ENCODE measurements around the gene FEM1B.

The FEM1B gene

DNA sequence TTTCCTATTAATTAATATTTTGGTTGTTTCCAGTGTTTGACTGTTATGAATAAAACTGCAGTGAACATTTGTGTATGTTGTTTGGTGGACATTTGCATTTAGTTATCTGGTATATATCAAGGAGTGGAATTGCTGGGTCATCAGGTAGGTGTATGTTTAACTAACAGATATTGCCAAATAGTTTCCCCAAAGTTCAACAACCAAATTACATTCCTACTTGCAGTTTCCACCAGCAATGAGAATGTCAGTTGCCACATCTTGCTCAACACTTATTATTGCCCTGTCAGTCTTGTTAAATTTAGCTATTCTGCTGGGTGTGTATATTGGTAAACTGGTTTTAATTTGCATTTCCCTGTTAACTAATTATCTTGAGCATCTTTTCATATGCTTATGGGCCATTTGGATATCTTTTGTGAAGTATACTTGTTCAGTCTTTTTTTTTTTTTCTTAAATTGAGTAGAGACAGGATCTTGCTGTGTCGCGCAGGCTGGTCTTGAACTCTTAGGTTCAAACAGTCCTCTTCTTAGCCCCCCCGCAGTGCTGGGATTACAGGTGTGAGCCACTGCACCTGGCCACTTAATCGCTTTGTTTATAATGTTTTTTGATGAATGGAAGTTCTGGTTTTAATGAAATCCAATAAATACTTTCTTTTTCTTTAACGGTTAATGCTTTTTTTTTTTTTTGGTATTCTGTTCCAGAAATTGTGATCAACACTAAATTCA, 7.9 kb downstream of the FEM1B start:
- DNase-seq, result no peak

DNA sequence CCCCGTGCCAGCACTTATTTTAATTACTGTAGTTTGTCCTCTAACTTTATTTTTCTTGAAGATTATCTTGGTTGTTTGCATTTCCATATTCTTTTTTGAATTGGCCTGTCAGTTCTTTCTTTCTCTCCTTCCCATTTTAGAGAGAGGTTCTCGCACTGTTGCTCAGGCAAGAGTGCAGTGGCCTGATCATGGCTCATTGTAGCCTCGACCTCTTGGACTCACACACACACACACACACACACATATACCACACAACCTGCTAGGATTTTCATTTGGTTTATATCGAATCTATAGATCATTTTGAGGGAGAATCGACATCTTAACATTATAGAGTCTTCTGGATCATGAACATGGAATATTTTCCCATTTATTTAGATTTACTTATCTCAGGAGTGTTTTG, 8.7 kb downstream of the FEM1B start:
- DNase-seq, result no peak

DNA sequence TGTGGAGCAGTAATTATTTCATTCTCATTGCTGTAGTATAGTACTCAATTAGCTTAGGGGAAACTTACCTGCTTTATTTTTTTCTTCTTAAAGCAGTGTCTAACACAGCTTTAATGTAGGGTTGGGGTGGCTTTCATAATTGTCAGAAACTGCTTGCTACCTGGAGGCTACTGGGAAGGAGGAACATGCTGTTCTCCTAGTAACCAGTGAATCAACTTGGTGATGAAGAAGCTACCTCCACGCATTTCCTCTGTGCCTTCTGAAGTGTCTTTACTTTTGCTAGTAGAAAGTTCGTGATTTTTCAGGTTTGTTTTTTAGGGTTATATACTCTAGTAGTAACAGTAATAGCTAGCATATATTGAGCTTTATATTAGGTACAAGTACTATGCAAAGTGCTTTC, 11.5 kb downstream of the FEM1B start:
- DNase-seq, result no peak

DNA sequence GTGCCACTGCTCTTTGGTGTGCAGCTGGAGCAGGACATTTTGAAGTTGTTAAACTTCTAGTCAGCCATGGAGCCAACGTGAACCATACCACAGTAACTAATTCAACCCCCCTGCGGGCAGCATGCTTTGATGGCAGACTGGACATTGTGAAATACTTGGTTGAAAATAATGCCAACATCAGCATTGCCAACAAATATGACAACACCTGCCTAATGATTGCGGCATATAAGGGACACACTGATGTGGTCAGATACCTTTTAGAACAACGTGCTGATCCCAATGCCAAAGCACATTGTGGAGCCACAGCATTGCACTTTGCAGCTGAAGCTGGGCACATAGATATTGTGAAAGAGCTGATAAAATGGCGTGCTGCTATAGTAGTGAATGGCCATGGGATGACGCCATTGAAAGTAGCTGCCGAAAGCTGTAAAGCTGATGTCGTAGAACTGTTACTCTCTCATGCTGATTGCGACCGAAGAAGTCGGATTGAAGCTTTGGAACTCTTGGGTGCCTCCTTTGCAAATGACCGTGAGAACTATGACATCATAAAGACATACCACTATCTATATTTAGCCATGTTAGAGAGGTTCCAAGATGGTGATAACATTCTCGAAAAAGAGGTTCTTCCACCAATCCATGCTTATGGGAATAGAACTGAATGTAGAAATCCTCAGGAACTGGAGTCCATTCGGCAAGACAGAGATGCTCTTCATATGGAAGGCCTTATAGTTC, 12.2 kb downstream of the FEM1B start:
- no peak for DNase-seq

DNA sequence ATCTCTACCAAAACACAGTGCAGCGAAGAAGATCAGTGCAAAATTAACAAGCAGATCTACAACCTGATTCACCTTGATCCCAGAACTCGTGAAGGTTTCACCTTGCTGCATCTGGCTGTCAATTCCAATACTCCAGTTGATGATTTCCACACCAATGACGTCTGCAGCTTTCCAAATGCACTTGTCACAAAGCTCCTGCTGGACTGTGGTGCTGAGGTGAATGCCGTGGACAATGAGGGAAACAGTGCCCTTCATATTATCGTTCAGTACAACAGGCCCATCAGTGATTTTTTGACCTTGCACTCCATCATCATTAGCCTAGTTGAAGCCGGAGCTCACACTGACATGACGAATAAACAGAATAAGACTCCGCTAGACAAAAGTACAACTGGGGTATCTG, 13.2 kb downstream of the FEM1B start:
- DNase-seq, result no peak

DNA sequence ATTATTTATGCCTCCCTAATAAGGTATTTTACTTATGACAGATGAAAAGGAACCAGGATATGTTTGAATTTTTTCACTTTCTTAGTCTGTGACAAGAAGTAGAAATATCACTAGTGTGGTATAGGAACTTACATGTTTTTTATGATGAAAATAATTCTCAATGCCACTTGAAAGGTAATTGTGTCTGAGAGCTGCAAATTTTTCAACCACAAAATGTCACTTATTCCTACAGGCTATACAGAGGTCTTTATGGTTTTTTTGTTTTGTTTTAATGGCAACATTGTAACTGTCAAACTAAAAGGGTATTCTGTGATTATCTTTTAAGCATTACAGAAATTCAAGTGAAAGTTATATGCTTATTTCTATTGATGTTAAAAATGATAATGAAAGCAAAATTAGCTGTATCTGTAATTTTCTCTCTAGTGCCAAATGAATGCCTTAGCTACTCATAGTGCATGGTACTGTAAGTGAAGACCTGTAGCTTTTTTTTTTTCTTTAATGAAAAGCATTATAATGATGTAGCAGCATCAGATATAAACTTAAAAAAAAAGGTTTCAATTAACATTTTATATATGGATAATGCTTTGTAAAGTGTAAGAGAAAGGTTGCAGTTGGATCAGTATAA, 14.7 kb downstream of the FEM1B start:
- DNase-seq, result no peak

DNA sequence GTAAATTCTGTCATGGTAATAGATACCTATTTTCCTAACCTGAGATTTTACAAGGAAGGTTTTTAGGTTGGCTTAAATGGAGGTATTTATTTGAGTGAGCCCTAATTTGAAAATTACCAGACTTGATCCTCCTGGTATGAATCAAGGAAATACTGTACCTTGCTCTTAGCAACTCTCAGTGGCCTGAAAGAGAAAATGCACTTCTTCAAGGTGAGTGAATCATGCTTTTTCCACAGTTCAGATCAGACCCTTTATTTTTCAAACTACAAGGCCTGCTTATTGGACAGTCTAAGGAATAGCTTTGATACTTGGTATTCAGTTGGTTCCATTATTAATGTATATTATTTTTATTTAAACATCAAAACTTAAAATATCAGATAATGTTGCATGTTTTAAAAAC, 15.4 kb downstream of the FEM1B start:
- no peak for DNase-seq

DNA sequence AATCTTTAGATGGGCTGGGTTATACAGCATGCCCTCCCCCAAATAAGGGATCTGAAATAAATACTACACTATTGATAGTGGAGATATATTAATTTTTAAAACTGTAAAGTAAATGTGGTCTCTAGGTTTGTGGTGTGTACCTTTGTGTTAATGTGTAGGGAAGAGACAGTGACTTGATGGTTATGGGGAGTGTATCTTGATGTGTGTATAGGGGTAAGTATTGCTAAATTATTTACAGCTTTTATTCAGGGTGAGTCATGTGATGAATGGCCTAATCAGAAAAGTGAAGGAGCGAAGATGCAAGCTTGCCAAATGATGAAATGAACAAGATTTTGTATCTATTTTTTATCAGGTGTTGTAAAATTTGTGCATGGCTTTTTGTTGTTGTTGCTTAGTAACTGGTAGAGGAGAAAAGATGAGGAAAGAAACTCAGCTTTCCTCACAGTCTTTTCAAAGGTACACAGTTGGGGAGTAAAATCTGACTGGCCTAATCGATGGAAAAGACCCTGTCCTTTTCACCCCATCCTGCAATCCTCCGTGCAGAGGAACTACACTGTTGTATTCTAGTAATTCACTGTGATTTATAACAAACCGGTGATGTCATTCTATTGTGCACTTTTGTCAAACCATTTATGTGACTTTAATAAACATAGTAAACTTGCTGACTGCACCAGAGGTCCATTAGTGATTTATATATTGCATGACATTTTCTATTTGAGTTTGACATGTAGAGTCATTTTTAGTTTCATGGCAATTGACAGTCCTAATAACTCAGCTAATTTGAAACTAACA, 17.7 kb downstream of the FEM1B start:
- DNase-seq, result no peak

DNA sequence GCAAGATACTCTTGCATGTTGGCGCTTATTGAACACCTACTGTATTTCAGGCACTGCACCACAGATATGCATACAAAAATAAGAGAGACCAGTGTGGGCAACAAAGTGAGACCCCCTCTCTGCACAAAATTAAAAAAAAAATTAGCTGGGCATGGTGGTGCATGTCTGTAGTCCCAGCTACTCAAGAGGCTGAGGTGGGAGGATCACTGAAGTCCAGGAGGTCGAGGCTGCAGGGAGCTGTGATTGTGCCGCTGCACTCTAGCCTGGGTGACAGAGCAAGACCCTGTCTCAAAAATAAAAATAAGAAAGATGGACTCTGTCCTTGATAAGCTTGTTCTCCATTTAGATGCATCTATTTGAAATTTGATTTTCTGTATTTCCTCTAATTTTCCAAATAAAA, 20.8 kb downstream of the FEM1B start:
- no peak for DNase-seq

DNA sequence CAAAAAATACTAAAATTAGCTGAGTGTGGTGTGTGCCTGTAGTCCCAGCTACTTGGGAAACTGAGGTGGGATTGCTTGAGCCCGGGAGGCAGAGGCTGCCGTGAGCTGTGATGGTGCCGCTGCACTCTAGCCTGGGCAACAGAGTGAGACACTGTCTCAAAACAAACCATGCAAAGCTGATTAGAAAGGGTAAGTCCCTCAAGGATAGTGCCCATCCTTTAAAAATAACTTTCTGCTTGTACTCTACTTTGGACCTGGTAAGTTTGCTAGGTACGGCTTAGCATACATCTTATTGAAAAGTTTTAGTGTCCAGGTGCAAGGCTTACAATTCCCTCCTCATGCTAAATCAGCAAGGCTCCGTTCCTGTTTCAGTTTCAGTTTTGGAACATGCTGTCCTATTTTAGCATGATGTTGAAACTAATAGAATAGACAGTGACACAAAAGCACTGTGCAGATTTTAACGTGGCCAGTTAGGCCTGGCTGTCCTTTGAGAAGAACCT, 21.4 kb downstream of the FEM1B start:
- DNase-seq, result no peak

DNA sequence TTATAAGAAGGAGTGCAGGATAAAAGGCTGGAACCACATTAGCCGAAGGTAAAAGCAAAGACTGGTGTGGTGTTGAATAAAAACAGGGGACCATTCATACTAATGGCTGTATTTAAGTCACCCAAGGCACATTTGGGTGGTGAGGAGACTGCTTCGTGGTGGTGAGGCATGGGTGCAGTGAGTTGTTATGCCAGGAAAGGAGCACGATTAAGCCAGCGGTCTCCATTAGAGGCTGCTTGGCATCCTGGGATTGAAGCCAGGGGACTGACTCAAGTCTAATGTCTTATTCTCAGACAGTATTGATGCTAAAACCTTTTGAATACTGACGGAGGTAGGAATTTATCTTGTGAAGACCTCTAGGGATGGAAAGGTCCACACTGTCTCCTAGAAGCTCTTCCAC, 21.9 kb downstream of the FEM1B start:
- DNase-seq, result no peak

DNA sequence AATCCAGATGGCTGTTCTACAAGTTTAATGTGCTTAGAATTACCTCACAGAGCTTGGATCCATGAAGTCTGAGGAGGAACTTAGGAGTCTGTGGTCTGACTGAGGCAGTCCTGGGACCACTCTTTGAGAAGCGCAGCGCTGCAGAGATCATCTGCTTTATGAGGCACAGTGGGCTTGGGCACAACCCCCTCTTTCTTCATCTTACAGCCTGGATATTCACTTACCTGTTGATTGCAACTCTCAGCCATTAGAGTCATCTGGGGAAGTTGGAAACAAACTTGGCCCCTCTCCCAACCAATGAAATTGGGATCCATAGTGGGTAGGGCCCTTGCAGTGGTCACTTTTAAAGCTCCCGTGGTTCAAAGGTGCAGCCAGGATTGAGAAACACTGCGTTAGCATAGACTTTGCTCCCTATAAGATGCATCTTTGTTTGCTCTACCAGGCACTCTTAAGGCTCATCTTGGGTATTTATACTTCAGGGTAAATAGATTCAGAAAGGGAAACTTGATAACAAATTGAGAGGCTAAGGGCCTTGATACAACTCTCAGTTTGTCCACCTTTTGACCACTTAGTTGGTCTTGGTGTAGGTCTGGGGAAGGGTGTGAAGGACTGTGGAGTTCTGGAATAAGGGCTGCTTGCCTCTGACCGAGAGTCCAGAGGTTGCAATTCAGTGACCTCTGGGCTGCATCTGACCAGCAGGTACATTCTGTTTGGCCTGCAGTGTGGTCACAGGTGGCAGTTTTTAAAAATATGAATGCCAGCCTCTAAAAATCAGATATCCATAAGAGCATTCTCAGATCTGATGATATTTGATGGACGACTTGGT, 22.8 kb downstream of the FEM1B start:
- DNase-seq, result no peak

DNA sequence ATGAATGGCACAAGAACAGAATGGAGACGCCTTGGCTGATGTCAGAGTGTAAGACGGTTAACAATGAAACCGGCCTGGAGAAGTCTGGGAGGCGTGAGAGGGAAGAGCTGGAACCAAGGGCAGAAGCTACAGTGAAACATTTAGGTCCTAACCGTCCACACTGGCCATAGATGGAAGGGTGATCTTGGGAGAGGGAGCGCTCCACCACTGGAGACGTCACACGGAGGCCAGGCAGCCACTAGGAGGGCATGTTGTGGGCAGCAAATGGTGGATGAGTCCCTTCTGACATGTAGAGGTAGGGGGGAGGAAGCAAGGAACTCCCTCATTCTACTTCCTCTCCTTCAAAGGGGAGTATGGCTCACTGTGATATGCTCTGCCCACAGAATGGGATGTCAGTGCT, 23.8 kb downstream of the FEM1B start:
- DNase-seq, result no peak

DNA sequence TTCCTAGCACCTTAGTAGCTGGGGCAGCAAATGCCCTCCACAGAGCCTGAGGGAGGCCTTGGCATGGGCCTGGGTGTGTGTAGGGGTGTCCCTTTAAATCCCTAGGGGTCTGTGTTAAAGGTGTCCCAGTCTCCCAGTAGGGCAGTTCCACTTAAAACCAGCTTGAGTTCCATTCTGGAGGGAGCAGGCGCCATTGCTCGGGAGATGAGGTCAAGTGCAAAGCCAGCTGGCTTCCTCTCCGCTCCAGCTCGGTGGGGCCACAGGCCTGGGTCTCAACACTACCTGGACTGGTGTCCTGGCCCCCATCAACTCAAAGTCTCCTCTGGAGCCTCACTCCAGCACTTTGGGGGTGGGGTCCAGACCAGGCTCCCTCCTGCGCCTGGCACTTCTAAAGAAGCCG, 25.2 kb downstream of the FEM1B start:
- no peak for DNase-seq

DNA sequence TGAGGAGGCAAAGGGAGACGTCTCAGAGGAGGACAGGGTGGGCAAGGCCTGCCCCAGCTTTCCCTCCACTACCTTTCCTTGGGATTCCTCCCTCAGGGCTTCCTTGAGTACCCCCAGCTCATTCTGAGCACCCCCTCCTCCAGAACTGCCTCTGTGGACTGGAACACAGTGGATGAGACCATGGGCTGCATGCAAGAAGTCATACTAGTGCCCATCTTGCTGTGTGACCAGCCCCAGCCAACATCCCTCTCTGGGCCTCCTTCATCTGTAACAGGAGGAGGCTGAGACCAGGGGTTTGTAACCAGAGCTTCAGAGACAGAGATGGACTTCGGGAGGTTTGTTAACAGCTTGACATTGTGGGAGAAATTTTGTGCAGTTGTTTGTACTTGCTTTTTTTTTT, 25.6 kb downstream of the FEM1B start:
- DNase-seq, result no peak

DNA sequence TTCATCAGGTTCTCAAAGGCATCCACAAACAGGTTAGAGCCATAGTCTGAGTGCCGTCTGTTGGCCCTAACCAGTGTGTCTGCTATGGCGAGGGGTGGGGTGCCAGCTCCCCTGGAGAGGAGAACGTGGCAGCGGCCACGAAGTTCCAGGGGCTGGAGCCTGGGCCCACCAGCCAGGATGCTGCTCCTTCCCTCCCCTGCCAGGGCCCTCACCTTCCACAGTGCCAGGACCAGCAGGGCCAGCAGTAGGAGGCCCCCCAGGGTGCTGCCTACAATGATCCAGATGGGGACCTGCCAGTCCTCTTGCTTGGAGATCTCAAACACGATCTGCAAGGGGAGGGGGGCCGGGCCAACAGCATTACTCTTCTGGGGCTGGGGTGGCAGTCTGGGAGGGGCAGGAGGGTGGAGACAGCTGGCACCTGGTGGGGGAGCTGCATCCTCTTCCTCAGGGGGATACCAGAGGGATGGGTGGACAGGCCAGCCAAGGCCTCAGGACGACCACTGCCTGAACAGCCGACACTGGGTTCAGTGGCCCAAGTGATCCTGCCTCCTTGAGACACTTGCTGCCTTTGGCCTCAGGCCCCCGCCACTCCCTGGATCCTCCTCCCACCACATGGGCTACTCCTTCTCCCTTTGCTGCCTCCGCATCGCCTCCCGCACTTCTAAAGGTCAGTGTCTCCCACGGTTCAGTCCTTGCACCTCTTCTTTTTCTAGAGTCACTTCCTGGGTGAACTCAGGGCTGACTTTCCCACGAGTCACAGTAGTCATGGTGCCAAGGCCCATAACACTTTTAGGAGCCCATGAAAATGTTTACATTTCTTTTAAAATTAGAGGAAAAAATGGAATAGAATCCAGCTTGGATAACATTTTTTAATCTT, 26.3 kb downstream of the FEM1B start:
- DNase-seq, result no peak

DNA sequence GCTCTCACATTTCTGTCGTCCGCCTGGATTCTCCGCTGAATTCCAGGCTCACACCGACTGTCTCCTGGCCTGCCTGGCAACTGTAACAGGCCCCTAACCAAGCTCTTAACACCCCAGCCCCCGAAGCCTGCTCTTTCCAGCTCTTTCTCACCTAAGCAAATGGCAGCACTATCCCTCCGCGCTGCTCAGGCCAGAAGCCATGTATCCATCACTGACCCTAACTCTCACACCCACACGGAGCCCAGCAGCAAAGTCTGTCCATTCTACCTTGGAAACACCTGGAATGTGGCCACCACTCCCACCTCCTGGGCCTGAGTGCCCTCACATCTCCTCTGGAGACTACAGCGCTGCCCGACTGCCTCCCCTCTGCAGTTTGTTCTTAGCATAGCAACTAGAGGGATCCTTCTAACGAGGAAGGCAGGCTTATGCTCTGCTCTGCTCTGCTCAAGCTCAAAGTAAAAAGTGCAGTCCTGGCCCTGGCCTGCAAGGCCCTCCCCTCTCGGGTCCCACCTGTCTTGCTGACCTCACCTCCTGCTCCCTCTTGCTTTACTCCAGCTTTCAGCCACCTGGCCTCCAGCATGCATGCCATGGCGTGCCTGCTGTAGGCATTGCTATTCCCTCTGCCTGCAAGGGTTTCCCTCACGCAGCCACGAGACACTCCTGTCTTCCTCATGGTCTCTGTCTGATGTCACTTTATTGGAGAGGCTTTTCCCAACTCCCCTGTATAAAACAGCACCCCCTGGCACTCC, 27.2 kb downstream of the FEM1B start:
- DNase-seq, result no peak

DNA sequence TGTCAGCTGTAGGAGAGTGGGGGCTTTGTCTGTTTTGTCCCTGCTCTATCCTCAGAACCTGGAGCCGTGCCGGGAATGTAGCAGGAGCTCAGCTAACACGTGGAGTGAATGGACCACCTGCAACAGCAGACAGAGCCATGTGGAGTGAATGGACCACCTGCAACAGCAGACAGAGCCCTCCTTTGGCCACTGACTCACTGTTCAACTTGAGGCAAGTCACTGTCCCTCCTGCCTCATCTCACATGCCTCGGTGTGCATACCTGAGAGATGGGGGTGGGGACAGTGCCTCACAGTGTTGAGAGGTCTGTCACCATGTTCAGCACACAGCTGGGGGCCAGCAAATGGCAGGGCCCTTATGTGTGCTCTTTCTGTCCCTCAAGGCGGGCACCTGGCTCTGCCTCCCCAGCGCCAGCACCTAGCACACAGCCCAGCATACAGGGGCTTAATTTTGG, 27.9 kb downstream of the FEM1B start:
- DNase-seq, result no peak

DNA sequence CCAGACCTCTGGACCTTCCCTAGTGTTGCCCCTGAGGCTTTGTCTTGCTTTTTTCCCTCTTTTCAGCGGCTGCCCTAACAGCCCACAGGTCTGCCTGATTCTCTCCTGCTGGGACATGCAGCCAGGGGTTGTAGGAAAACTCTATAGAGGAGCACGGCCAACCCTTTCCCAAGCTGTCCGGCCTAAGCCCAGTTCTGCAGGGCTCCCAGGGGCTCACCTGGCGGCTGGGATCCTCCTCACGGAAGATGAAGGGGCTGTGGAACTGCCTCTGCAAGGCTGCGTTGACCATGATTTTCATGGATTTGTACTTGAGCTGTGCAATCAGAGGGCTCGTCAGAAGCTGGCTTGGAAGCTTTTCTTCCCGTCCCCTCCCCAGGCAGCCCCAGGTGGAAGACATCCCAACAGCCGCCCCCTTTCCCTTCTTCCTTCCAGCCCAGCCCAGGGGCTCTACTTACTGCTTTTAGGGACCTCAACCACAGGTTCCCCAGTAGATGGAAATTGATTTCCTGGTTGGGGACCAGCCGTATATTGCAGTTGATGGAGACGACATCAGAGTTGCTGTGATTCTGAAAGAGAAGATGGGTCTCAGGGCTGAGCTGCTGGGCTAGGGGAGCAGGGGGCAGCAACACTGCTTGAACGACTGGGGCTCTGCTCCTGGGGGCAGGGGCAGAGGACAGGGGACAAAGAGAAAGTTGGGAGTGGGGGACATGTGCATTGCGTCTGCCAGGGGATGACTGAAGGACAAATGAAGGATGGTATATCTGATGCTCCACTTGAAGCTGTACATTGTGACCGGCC, 29.8 kb downstream of the FEM1B start:
- DNase-seq, result no peak

DNA sequence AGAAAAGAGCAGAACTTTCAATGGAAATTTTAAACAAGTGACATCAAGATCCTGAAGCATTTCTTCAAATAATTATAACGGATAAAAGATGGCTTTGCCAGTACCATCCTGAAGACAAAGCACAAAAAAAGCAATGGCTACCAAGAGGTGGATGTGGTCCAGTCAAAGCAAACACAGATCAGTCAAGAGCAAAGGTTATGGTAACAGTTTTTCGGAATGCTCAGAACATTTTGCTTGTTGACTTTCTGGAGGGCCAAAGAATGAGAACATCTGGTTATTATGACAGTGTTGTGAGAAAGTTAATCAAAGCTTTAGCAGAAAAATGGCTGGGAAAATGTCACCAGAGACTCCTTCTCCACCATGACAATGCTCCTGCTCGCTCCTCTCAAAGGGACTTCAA, 31.5 kb downstream of the FEM1B start:
- no peak for DNase-seq

Data from KG1 (cell line).